Fibroblast of the aortic adventitia (primary cell): ENCODE measurements around the gene TGFBR1. TPM values are rescaled to one million over a fixed set of nuclear protein-coding genes. Genes with fewer than 3 reads are reported as not detected.
A peak's percentile ranks its signal among the peaks of the same experiment; 100 is the strongest.

ENCODE experiments used
- DNase-seq: peaks from one replicate; pipeline ENCODE4 v3.0.0-alpha.2; 2010; ENCODE audit warnings: low read depth
- H3K4me3 ChIP-seq: 2 replicates; pipeline ENCODE4 v1.5.1; 2011; ENCODE audit warnings: low read depth, mild to moderate bottlenecking, control low read depth, low read length, moderate library complexity
- total RNA-seq: library from RNA; depleted of rRNA; stranded (reverse); fragments of >200 nt; gene quantifications from 2 replicates; pipeline ENCODE4 v1.2.3, GENCODE V29; 2012; ENCODE audit warnings: low replicate concordance
- TF ChIP-seq, protein P1 (sequence below): IDR thresholded peaks from 2 replicates; pipeline ENCODE4 v1.5.1; 2011; ENCODE audit warnings: mild to moderate bottlenecking, low read length, control low read depth, inconsistent platforms; ENCODE audit not compliant: insufficient read depth

Gene TGFBR1
- total RNA-seq, 1 donor: 28.8 TPM

DNA sequence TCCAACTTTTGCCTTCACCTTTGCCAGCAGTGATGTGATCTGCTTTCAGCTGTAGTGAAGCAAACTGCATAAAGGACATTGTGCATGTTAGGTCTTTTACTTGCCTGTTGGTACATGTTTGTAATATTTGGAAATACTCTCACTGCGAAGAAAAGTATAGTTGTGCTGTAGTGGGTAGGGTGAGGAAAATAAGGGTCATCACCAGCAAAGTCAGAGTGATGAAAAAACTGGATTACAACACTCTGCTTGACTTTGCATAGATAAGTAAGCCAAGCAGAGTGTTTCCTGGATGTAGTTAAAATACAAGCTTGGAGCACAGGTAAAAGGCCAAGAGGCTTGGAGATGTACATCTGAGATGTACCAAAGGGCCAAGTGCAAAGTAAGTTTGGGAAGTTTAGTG, 16.7 kb downstream of the TGFBR1 start:
- TF ChIP-seq, protein P1, sequence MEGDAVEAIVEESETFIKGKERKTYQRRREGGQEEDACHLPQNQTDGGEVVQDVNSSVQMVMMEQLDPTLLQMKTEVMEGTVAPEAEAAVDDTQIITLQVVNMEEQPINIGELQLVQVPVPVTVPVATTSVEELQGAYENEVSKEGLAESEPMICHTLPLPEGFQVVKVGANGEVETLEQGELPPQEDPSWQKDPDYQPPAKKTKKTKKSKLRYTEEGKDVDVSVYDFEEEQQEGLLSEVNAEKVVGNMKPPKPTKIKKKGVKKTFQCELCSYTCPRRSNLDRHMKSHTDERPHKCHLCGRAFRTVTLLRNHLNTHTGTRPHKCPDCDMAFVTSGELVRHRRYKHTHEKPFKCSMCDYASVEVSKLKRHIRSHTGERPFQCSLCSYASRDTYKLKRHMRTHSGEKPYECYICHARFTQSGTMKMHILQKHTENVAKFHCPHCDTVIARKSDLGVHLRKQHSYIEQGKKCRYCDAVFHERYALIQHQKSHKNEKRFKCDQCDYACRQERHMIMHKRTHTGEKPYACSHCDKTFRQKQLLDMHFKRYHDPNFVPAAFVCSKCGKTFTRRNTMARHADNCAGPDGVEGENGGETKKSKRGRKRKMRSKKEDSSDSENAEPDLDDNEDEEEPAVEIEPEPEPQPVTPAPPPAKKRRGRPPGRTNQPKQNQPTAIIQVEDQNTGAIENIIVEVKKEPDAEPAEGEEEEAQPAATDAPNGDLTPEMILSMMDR: no peak
- no peak overlapping the region for H3K4me3 ChIP-seq
- DNase-seq: no peak

DNA sequence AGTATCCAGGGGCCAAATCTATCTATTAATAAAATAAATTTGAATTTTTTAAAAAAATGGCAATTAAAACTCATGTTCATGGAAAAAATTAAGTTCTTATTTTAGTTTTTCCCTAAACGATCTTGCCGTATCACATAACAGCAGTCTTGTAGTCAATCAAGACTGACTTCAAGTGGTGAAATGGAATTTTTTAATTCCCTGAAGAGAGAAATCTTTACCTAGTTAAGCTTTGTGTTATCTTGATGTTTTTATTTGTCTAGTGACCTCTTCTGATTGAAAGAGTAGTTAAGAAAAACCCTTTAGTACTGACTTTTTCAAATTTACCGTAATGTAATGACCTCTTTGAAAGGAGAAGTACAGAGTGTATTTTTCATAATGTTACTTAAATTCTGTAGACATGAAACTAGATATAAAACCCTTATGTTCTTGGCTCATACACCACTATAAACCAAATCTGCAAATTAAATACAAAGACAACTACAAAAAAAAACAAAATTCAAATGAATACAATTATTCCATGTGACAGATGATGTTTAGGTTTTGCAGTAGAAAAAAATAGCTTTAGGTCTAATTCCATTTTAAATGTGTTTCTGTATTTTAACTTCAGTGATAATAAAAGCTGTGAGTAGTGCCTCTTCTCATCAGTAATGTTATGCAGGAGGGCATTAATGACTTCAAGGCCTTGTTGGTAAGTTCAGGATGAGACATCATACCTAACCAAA, 19.8 kb downstream of the TGFBR1 start:
- no peak overlapping the region for H3K4me3 ChIP-seq

DNA sequence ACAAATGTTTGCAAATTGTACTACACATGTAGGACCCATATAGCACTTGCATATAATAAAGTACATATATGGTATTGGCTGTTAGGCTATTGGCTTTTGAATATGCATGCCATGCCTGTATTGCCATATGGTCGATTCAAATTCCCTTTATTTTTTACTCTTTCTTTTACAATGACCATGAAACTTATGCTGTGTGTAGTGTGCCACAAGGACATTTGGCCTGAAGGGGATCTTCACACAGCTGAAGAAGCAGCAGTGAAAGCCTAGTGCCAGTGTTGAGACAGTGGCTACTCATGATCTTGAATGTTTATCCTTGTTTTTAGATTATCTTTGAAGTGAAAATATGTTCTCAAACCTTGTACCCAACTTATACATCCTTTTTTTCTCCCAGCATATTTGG, 20.5 kb downstream of the TGFBR1 start:
- no peak overlapping the region for H3K4me3 ChIP-seq
- no peak for DNase-seq
- TF ChIP-seq, protein P1: no peak

More for the DNA sequence above, 19.8 kb downstream of the TGFBR1 start:
- TF ChIP-seq, protein P1: no peak
- no peak for DNase-seq

DNA sequence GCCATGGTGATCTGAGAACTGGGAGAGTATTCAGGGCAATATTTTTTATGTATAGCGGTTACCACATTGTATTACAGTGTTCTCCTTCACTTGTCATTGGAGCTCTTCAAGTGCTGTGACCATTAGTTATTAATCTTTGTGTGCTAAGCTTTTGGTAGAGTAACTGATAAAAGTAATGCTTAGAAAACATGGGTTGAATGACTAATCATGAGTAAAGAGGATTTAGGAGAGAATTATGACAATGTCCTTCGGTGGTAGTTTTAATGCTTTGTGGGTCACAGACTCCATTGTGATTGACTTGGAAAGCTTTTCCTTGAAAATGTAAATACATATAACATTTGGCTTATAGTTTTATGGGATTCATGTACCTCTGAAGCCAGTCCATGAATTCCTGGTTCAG, 21.4 kb downstream of the TGFBR1 start:
- TF ChIP-seq, protein P1: no peak
- no peak for DNase-seq
- H3K4me3 ChIP-seq: no peak overlapping the region

DNA sequence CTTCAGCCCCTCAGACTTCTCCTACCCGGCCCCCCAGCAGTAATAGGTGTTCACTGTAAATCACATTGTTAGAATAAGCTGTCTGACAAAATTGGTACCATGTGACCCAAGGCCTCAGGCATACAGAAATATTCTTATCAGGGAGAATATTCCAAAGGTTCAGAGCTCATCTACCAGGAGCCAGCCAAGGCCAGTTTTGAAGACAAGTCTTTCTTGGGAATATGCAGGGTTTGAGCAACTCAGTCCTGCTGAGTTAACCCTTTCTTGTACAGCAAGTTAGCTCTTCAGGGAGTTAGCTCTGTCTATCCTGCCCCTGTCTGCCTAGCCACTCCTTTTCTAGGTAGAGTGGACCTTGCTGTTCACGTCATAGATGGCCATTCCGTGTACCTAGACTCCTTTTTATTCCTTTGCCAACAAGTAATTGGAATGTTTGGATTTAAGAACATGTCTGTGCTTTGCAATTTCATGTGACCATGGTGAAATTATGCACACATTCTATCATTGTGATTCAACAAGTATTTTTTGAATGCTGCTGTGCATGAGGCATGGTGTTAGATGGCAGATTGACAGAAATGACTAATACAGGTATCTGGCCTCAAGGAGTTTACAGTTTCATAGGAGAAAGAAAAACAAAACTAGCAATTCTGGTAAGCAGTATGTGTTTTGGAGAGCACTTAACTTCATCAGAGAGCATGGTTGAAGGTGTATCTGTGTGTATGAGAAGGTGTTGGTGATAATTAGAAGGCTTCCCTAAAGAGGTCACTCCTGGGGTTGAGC, 22.6 kb downstream of the TGFBR1 start:
- TF ChIP-seq, protein P1: no peak
- peak; percentile 65 for DNase-seq
- no peak overlapping the region for H3K4me3 ChIP-seq

DNA sequence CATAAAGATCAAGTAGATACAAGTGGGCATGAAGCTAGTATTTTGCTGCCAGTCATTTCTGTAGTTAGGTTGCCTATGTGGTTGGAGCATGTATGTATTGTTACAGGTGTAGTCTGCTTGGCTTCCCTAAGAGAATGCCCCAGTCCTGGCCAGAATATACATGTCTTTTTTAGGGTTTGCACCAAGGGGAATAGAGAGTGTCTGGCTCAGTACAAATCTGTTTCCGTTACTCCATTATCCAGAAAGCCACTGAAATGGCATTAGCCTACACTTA, 23.2 kb downstream of the TGFBR1 start:
- TF ChIP-seq, protein P1: no peak
- no peak overlapping the region for H3K4me3 ChIP-seq
- DNase-seq: no peak

DNA sequence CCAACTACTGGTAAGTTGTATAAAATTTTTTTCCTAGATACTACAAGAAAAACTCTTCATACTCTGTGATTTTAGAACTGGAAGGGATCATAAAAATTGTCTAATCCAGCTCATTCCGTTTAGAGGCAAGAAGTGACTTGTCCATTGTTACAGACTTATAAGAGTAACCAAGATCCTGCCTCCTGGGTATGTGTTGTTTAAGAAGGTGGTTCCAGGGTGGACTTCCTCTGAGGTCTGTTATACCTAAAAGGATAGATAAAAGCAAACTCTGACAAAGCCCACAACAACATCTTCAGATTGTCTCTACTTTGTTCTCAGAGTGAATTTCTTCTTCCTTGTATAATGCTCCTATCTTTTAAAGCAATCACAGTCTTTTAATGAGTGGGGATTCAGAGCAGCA, 24.2 kb downstream of the TGFBR1 start:
- TF ChIP-seq, protein P1: no peak
- H3K4me3 ChIP-seq: no peak overlapping the region
- no peak for DNase-seq
